ENCODE results near the gene ASPG. TPM values are rescaled to one million over a fixed set of nuclear protein-coding genes. Genes with fewer than 3 reads are reported as not detected.
A peak's percentile ranks its signal among the peaks of the same experiment; 100 is the strongest.

ASPG gene
- total RNA-seq, 1 donor from 2014 or later: 1.2 TPM

GRCh38 chr14:104084251-104085002 is 1.1 kb upstream of the ASPG start:
- H3K36me3 Mint-ChIP-seq (ENCODE audit: low read depth, unreplicated experiment): peaks cover 3% of the 10 kb centered on the region
- no peak overlapping the region for H3K4me3 Mint-ChIP-seq (ENCODE audit: unreplicated experiment)
- no peak for DNase-seq (ENCODE audit: low spot score)
- H3K27ac Mint-ChIP-seq (ENCODE audit: unreplicated experiment): peak overlapping the region; percentile 74
- TF ChIP-seq CTCF (IDR thresholded peaks at IDR 0.05; ENCODE audit: unreplicated experiment): no peak
- peaks cover 2% of the 10 kb centered on the region for H3K4me1 Mint-ChIP-seq (ENCODE audit: unreplicated experiment)
- H3K27me3 Mint-ChIP-seq (ENCODE audit: unreplicated experiment): peaks cover 12% of the 10 kb centered on the region
- no peaks in the 10 kb centered on the region for H3K9me3 Mint-ChIP-seq (ENCODE audit: unreplicated experiment)

- Mint-ChIP-seq H3K27me3 (ENCODE audit: unreplicated experiment) (peaks cover 14% of the 10 kb centered on the region), H3K4me1 (ENCODE audit: unreplicated experiment) (peaks cover 2% of the 10 kb centered on the region), H3K27ac (ENCODE audit: unreplicated experiment) (no peak overlapping the region), H3K36me3 (ENCODE audit: low read depth, unreplicated experiment) (peaks cover 3% of the 10 kb centered on the region), H3K9me3 (ENCODE audit: unreplicated experiment) (no peaks in the 10 kb centered on the region), H3K4me3 (ENCODE audit: unreplicated experiment) (no peak overlapping the region)
- no peak for TF ChIP-seq CTCF (IDR thresholded peaks at IDR 0.05; ENCODE audit: unreplicated experiment)
- DNase-seq (ENCODE audit: low spot score): no peak
These were observed 345 bp downstream of the ASPG start for GRCh38 chr14:104085889-104086201.

DNA sequence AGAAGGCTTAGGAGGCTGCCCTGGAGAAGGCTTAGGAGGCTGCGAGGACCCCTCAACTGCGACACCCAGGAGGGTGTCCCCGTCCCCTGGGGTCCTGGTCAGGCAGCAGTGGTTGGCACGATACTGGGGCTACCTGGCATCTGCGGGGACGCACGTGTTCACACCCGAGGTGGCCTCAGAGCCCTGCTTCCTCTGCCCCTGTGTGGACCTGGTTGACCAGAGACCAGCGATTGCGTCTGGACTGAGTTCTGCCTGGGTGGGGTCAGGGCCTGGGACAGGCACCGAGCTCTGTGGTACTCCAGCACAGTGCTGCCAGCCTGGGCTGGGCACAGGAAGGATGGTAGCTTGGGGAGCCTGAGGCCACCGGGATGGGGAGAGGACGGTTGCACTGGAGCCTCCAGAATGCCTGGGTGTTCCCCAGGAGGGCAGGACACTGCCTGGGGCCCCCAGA is 735 bp downstream of the ASPG start:
- Mint-ChIP-seq H3K36me3 (ENCODE audit: low read depth, unreplicated experiment) (peaks cover 3% of the 10 kb centered on the region), H3K9me3 (ENCODE audit: unreplicated experiment) (no peaks in the 10 kb centered on the region), H3K4me1 (ENCODE audit: unreplicated experiment) (peaks cover 2% of the 10 kb centered on the region), H3K27ac (ENCODE audit: unreplicated experiment) (no peak overlapping the region), H3K4me3 (ENCODE audit: unreplicated experiment) (no peak overlapping the region), H3K27me3 (ENCODE audit: unreplicated experiment) (peaks cover 14% of the 10 kb centered on the region)
- TF ChIP-seq CTCF (IDR thresholded peaks at IDR 0.05; ENCODE audit: unreplicated experiment): no peak
- peak; percentile 4 for DNase-seq (ENCODE audit: low spot score)

- Mint-ChIP-seq H3K27ac (ENCODE audit: unreplicated experiment) (no peak overlapping the region), H3K4me3 (ENCODE audit: unreplicated experiment) (no peak overlapping the region)
These were observed 1.4 kb downstream of the ASPG start for GRCh38 chr14:104086661-104087461.

More at GRCh38 chr14:104086661-104087461, 1.4 kb downstream of the ASPG start:
- H3K9me3 Mint-ChIP-seq (ENCODE audit: unreplicated experiment): no peaks in the 10 kb centered on the region
- no peak for TF ChIP-seq CTCF (IDR thresholded peaks at IDR 0.05; ENCODE audit: unreplicated experiment)
- H3K4me1 Mint-ChIP-seq (ENCODE audit: unreplicated experiment): peaks cover 2% of the 10 kb centered on the region
- H3K27me3 Mint-ChIP-seq (ENCODE audit: unreplicated experiment): peaks cover 14% of the 10 kb centered on the region
- DNase-seq (ENCODE audit: low spot score): peak; percentile 4
- H3K36me3 Mint-ChIP-seq (ENCODE audit: low read depth, unreplicated experiment): peaks cover 3% of the 10 kb centered on the region

Measured in endothelial cell (in vitro differentiated cells).